Lower leg skin (tissue), 4 donors: Measurements from ENCODE around the gene ZNF669. TPM values are rescaled to one million over a fixed set of nuclear protein-coding genes. Genes with fewer than 3 reads are reported as not detected.

Experiments
- DNase-seq, 2 donors: peaks; one replicate each; pipeline ENCODE4 v3.0.0-alpha.2; 2019; ENCODE audit warnings: low spot score in 2 of 2
- H3K4me3 ChIP-seq: fragments of 200-600 bp; sonication (generic); 2 replicates; pipeline ENCODE4 v1.5.1; 2017; ENCODE audit warnings: mild to moderate bottlenecking, low read depth; ENCODE audit not compliant: poor library complexity, severe bottlenecking
- CTCF ChIP-seq, 3 donors: fragments of 450-650 bp; IDR thresholded peaks; one replicate each; pipeline ENCODE4 v1.5.1; 2016; ENCODE audit warnings: antibody characterized with exemption in 3 of 3, mild to moderate bottlenecking in 3 of 3, moderate library complexity in 2 of 3
- POLR2A ChIP-seq, 2 donors: fragments of 450-650 bp; IDR thresholded peaks; one replicate each; pipeline ENCODE4 v1.6.1; 2016 to 2017; ENCODE audit warnings: antibody characterized with exemption in 2 of 2, mild to moderate bottlenecking in 1 of 2, moderate library complexity in 1 of 2
- whole genome bisulfite sequencing, 2 donors: methylation state at CpG; one replicate each; pipeline ENCODE4 v1.1.5; 2018; 5-methylcytosine and 5-hydroxymethylcytosine counted together
- intact Hi-C: fragments of 100-400 bp; cut with DNase I; formaldehyde crosslinking; loops from one replicate; pipeline ENCODE4 v1.15.0; 2023; ENCODE audit warnings: low total_unique reads
- total RNA-seq, 4 donors: library from RNA; depleted of rRNA; stranded (reverse); fragments of >200 nt; gene quantifications; one replicate each; pipeline ENCODE4 v1.1.0, GENCODE V29; 2016

Gene ZNF669
- total RNA-seq, 4 donors from 2014 or later: 5.4 to 8.7 (median 7.0) TPM

- peak; percentile 96 to 99 for DNase-seq
- intact Hi-C loops: no loop called here
- peak within 1 kb of the TSS; percentile 96 for H3K4me3 ChIP-seq
- WGBS, 2 donors: 0% methylated on average over 41 to 42 of the region's 57 CpGs
- no peak for TF ChIP-seq CTCF (IDR thresholded peaks at IDR 0.05)
- TF ChIP-seq POLR2A (IDR thresholded peaks at IDR 0.05): no peak
These were observed 25.7 kb downstream of the ZNF669 start, which contains the start of gene ZNF670 for GRCh38 chr1:247078258-247079140. ZNF670 (minus strand) TSS chr1:247078811; CDS start chr1:247078596, 215 bp downstream.

GRCh38 chr1:247077876-247078257 is 26.3 kb downstream of the ZNF669 start:
- intact Hi-C loops: no loop called here
- TF ChIP-seq CTCF (IDR thresholded peaks at IDR 0.05): no peak
- TF ChIP-seq POLR2A (IDR thresholded peaks at IDR 0.05): no peak
- H3K4me3 ChIP-seq: peak overlapping the region; percentile 96
- WGBS, 2 donors: 0 to 1% methylated on average over 8 of the region's 8 CpGs
- no peak for DNase-seq

GRCh38 chr1:247077213-247077612 is 26.9 kb downstream of the ZNF669 start:
- TF ChIP-seq POLR2A (IDR thresholded peaks at IDR 0.05) (no peak), CTCF (IDR thresholded peaks at IDR 0.05) (no peak)
- 70 to 74% methylated on average over 3 of the region's 3 CpGs for WGBS, 2 donors
- no peak for DNase-seq
- intact Hi-C loops: no loop called here
- H3K4me3 ChIP-seq: no peak overlapping the region

- no peak for DNase-seq
- H3K4me3 ChIP-seq: no peak overlapping the region
- WGBS, 2 donors: 69 to 92% methylated on average over 3 of the region's 3 CpGs
- intact Hi-C loops: no loop called here
- no peak for TF ChIP-seq POLR2A (IDR thresholded peaks at IDR 0.05)
- TF ChIP-seq CTCF (IDR thresholded peaks at IDR 0.05): no peak
These were observed 33.5 kb downstream of the ZNF669 start for GRCh38 chr1:247070645-247071044.

GRCh38 chr1:247064304-247064703 is 39.9 kb downstream of the ZNF669 start:
- H3K4me3 ChIP-seq: no peak overlapping the region
- 87 to 96% methylated on average over 3 of the region's 3 CpGs for WGBS, 2 donors
- DNase-seq: no peak
- TF ChIP-seq POLR2A (IDR thresholded peaks at IDR 0.05): no peak
- no peak for TF ChIP-seq CTCF (IDR thresholded peaks at IDR 0.05)
- intact Hi-C loops: no loop called here
